ENCODE results near the gene TIMP2.

The TIMP2 gene

DNA sequence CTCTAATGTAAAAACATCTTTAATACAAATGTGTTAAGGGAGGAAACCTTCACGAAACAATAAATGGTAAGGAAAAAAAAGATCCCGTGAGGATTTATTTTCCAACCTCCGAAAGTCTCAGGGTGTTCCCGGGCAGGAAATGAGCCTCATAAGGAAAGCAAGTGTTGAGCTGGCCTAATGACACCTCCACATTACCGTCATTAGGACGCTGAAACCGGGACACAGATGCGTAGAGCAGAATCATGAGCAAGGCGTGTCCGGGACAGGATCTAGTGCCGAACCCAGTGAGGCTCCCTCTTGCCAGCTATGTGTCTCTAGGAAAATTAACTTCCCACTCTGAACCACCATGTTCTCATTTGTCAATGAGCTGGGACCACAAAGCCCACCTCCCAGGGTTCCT lies 120.4 kb downstream of the TIMP2 start:
- peak; percentile 55 for DNase-seq

DNA sequence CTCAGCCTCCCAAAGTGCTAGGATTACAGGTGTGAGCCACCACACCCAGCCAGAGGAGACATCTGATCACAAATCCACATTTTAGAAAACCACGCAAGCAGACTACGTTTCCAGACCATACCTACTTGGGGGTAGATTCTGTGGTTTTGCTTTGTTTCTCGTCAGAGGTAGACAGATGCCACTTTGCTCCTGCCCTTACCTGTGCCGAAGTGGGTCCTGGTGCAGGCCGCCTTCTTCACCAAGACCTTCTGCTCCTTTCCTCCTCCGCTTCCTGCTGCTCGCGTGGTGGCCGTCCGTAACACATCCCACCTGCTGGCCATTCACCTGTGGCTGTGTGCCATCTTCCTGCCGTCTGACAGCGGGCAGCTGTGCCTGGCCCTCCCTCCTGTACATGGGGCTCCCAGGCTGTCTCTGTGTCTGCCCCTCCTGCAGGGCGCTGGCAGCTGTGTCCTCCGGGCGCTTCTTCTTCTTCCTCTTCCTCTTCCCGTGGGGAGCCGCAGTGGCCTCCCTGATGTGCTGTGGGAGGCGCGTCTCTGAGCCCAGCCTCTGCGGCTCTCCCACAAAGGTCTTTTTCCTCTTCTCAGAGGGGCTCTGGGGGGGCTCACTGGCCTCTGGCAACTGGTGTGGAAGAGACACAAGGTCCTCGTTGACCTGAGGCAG lies 121.9 kb downstream of the TIMP2 start:
- no peak for DNase-seq

Data from stimulated activated CD4-positive, alpha-beta T cell treated with anti-CD3 and anti-CD28 coated beads, Interleukin-15, amount 100 ng/mL, for 24 hours (primary cell).